Panc1 (cell line): ENCODE results near the gene ADAP2. TPM values are rescaled to one million over a fixed set of nuclear protein-coding genes. Genes with fewer than 3 reads are reported as not detected.

Source experiments
- ATAC-seq: fragments of 200-7000 bp; cut with Tn5 transposase; 2 replicates; pipeline ENCODE4 v1.9.1; 2020; ENCODE audit warnings: mild to moderate bottlenecking, moderate library complexity
- BruUV-seq: library from RNA; stranded (reverse); fragments of 400-500 nt; replicated peaks from 2 replicates; lab custom pipeline; 2021; lab: Mats Ljungman, UMichigan
- CTCF ChIA-PET: fragments of 300-600 bp; sonication (Branson Sonifier 250); formaldehyde crosslinking; loops from one replicate; lab custom pipeline; 2022; ENCODE audit warnings: antibody characterized with exemption; lab: Charles Lee
- POLR2A ChIA-PET: fragments of 300-600 bp; sonication (Branson Sonifier 250); formaldehyde crosslinking; loops from one replicate; lab custom pipeline; 2022; ENCODE audit warnings: antibody characterized with exemption; lab: Charles Lee
- DNase-seq: peaks from one replicate; pipeline ENCODE4 v3.0.0-alpha.2; 2010; ENCODE audit warnings: low read depth, low spot score
- H3K27ac ChIP-seq: 2 replicates; pipeline ENCODE4 v1.5.1; 2011; ENCODE audit warnings: mild to moderate bottlenecking, low read length, inconsistent platforms
- H3K27me3 ChIP-seq: fragments of 200-500 bp; sonication (Bioruptor generic); 2 replicates; pipeline ENCODE4 v1.6.0; 2014; ENCODE audit warnings: low read length, inconsistent platforms; ENCODE audit not compliant: control insufficient read depth, insufficient read depth
- H3K36me3 ChIP-seq: fragments of 200-500 bp; sonication (Bioruptor generic); 2 replicates; pipeline ENCODE4 v1.5.1; 2014; ENCODE audit warnings: inconsistent platforms, mild to moderate bottlenecking, low read length, moderate library complexity; ENCODE audit not compliant: control insufficient read depth, insufficient read depth
- H3K4me1 ChIP-seq: 2 replicates; pipeline ENCODE4 v1.5.1; 2011; ENCODE audit warnings: inconsistent platforms, mild to moderate bottlenecking, low read length, moderate library complexity; ENCODE audit not compliant: control insufficient read depth, insufficient read depth
- H3K4me3 ChIP-seq, 2 experiments: 2 replicates each; pipeline ENCODE4 v1.5.1; 2011 to 2012; ENCODE audit warnings: low read depth in 2 of 2, low read length in 2 of 2, mild to moderate bottlenecking in 2 of 2, inconsistent platforms in 1 of 2, moderate library complexity in 1 of 2
- H3K9me3 ChIP-seq: fragments of 200-500 bp; sonication (Bioruptor generic); 2 replicates; pipeline ENCODE4 v1.5.1; 2014; ENCODE audit warnings: low read depth, mild to moderate bottlenecking, inconsistent platforms, low read length, moderate library complexity; ENCODE audit not compliant: control insufficient read depth, insufficient read depth
- POLR2AphosphoS5 ChIP-seq: IDR thresholded peaks from 2 replicates; pipeline ENCODE4 v1.6.1; 2012; ENCODE audit warnings: mild to moderate bottlenecking, low read depth, low read length, moderate library complexity
- SIN3A ChIP-seq: IDR thresholded peaks from 2 replicates; pipeline ENCODE4 v1.6.1; 2012; ENCODE audit warnings: low read depth, mild to moderate bottlenecking, low read length, moderate library complexity, borderline replicate concordance; ENCODE audit not compliant: insufficient read depth
- TCF7L2 ChIP-seq: IDR thresholded peaks from 2 replicates; pipeline ENCODE4 v1.6.1; 2011; ENCODE audit warnings: mild to moderate bottlenecking, low read depth, low read length, inconsistent platforms
- in situ Hi-C: cut with HindIII; loops from 2 replicates; pipeline ENCODE4 v1.10.0; 2016; ENCODE audit warnings: low sequenced_read_pairs, low pct_unique_long_range_greater_than_20kb
- intact Hi-C: fragments of 100-400 bp; cut with micrococcal nuclease; formaldehyde crosslinking; loops from one replicate; pipeline ENCODE4 v1.10.0; 2022; ENCODE audit not compliant: unreplicated experiment
- total RNA-seq: library from RNA; stranded (reverse); gene quantifications from one replicate; pipeline ENCODE4 v1.2.1, GENCODE V29; 2021; ENCODE audit not compliant: unreplicated experiment
- TF ChIP-seq, protein P1 (sequence below): fragments of 450-650 bp; IDR thresholded peaks from 2 replicates; pipeline ENCODE4 v1.5.1; 2017; ENCODE audit warnings: mild to moderate bottlenecking
- TF ChIP-seq, protein P2 (sequence below), 2 experiments: IDR thresholded peaks; 2 replicates each; pipeline ENCODE4 v1.6.1; 2011 to 2012; ENCODE audit warnings: low read depth in 2 of 2, control low read depth in 1 of 2, low read length in 1 of 2, mild to moderate bottlenecking in 1 of 2, moderate library complexity in 1 of 2; ENCODE audit not compliant: insufficient read depth in 1 of 2

ADAP2 gene
- total RNA-seq, 1 experiment from 2014 or later = 2.4 TPM

DNA sequence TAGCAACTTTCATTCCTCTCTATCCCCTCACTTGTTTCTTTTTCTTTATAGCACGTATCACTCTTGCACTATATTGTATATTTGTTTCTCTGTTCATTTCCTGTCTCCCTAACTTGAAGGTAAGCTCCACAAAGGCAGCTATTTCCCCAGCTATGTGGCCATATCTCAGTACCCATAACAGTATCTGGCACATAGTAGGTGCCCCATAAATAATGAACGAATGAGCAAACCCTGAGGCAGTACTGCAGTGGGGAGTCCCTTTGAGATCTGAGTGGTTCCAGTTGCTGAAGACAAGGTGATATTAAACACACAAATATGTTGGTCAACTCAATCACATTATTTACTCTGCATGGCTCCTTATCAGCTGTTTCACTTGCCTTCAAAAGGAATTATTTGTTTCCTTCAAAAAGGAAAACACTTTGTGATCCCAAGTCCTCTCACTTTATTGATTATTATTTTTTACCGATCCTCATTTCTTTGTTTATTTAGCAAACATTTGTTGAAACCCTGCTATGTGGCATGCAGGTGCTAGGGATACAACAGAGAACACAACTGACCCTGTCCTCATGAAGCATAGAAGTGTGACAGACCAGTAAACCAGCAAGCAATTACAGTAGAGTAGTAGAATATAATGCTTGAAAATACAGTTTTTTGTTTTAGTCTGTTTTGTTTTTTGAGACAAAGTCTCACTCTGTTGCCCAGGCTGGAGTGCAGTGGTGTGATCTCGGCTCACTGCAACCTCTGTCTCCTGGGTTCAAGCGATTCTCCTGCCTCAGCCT is 5.7 kb upstream of the ADAP2 start:
- POLR2A ChIA-PET = no interaction called here
- no peak overlapping the region for H3K27ac ChIP-seq
- CTCF ChIA-PET = no interaction called here
- H3K9me3 ChIP-seq = no peaks in the 10 kb centered on the region
- H3K27me3 ChIP-seq = peaks cover 3% of the 10 kb centered on the region
- H3K4me3 ChIP-seq = no peak overlapping the region
- no peak for ATAC-seq
- intact Hi-C loops (no loop called here), in situ Hi-C loops (no loop called here)
- no peak for TF ChIP-seq TCF7L2
- TF ChIP-seq, protein P1, sequence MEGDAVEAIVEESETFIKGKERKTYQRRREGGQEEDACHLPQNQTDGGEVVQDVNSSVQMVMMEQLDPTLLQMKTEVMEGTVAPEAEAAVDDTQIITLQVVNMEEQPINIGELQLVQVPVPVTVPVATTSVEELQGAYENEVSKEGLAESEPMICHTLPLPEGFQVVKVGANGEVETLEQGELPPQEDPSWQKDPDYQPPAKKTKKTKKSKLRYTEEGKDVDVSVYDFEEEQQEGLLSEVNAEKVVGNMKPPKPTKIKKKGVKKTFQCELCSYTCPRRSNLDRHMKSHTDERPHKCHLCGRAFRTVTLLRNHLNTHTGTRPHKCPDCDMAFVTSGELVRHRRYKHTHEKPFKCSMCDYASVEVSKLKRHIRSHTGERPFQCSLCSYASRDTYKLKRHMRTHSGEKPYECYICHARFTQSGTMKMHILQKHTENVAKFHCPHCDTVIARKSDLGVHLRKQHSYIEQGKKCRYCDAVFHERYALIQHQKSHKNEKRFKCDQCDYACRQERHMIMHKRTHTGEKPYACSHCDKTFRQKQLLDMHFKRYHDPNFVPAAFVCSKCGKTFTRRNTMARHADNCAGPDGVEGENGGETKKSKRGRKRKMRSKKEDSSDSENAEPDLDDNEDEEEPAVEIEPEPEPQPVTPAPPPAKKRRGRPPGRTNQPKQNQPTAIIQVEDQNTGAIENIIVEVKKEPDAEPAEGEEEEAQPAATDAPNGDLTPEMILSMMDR = no peak
- BruUV-seq = no TSS peak
- H3K4me1 ChIP-seq = no peaks in the 10 kb centered on the region
- DNase-seq = no peak
- no peaks in the 10 kb centered on the region for H3K36me3 ChIP-seq

DNA sequence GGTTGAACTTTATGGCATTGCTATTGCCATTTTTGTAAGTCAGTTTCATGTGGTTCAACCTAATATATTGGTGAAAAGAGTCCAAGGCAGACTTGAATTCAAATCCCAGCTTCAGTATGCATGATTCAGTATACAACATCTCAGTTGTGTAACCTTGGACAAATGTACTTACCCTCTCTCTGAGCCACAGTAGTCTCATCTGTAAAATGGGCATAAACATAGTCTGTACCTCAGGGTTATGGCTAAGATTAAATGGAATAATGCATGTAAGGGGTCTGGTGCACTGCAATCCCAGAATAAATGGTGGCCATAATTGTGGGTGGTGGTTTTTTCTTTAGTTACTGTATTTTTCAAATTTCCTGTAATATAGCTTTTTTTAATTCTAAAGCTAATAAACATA is 4.7 kb upstream of the ADAP2 start:
- no peak overlapping the region for H3K4me3 ChIP-seq
- ATAC-seq (no peak), DNase-seq (no peak)
- intact Hi-C loops (no loop called here), in situ Hi-C loops (no loop called here)
- peaks cover 5% of the 10 kb centered on the region; the same call in 1 of the 2 replicates for H3K4me1 ChIP-seq
- no peaks in the 10 kb centered on the region for H3K9me3 ChIP-seq
- ChIA-PET POLR2A (no interaction called here), CTCF (interaction anchor here (0.9 kb wide), 1 partner anchor 299 kb away, joined by 3 read pairs; no protein-coding TSS in a partner anchor)
- no peaks in the 10 kb centered on the region for H3K36me3 ChIP-seq
- H3K27me3 ChIP-seq = peaks cover 7% of the 10 kb centered on the region
- H3K27ac ChIP-seq = no peak overlapping the region
- TF ChIP-seq TCF7L2 (no peak), SIN3A (no peak), POLR2AphosphoS5 (no peak)
- TF ChIP-seq, protein P2, sequence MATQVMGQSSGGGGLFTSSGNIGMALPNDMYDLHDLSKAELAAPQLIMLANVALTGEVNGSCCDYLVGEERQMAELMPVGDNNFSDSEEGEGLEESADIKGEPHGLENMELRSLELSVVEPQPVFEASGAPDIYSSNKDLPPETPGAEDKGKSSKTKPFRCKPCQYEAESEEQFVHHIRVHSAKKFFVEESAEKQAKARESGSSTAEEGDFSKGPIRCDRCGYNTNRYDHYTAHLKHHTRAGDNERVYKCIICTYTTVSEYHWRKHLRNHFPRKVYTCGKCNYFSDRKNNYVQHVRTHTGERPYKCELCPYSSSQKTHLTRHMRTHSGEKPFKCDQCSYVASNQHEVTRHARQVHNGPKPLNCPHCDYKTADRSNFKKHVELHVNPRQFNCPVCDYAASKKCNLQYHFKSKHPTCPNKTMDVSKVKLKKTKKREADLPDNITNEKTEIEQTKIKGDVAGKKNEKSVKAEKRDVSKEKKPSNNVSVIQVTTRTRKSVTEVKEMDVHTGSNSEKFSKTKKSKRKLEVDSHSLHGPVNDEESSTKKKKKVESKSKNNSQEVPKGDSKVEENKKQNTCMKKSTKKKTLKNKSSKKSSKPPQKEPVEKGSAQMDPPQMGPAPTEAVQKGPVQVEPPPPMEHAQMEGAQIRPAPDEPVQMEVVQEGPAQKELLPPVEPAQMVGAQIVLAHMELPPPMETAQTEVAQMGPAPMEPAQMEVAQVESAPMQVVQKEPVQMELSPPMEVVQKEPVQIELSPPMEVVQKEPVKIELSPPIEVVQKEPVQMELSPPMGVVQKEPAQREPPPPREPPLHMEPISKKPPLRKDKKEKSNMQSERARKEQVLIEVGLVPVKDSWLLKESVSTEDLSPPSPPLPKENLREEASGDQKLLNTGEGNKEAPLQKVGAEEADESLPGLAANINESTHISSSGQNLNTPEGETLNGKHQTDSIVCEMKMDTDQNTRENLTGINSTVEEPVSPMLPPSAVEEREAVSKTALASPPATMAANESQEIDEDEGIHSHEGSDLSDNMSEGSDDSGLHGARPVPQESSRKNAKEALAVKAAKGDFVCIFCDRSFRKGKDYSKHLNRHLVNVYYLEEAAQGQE (IDR thresholded peaks at IDR 0.05; ENCODE audit: insufficient read depth in 1 of 2, low read depth in 2 of 2, low read length in 1 of 2) = no peak
- TF ChIP-seq, protein P1 = no peak
- no TSS peak for BruUV-seq
